Spleen (tissue), 11 donors: ENCODE data around the gene HMCN1. TPM values are rescaled to one million over a fixed set of nuclear protein-coding genes. Genes with fewer than 3 reads are reported as not detected.
A peak's percentile ranks its signal among the peaks of the same experiment; 100 is the strongest.

Source experiments
- DNase-seq: peaks from one replicate; pipeline ENCODE4 v3.0.0-alpha.2; 2020
- H3K27ac ChIP-seq, 8 donors: fragments of 200-600 bp; sonication (generic) in 7 of 8; 1 replicate in 4 of 8; 2 replicates in 4 of 8; pipeline versions ENCODE4 v1.5.0 to v1.8.0; 2016 to 2021; ENCODE audit warnings: inconsistent platforms in 4 of 8, mild to moderate bottlenecking in 4 of 8, moderate library complexity in 1 of 8
- H3K27me3 ChIP-seq, 7 donors: fragments of 200-600 bp; sonication (generic) in 6 of 7; replicated peaks in 1 of 7; 1 replicate in 4 of 7; 2 replicates in 3 of 7; pipeline versions ENCODE4 v1.5.0 to v1.8.0; 2016 to 2021; ENCODE audit warnings: inconsistent platforms in 3 of 7, mild to moderate bottlenecking in 1 of 7
- H3K36me3 ChIP-seq, 6 donors: fragments of 200-600 bp; sonication (generic) in 5 of 6; 1 replicate in 4 of 6; 2 replicates in 2 of 6; pipeline versions ENCODE4 v1.5.0 to v1.8.0; 2016 to 2021; ENCODE audit warnings: inconsistent platforms in 2 of 6
- H3K4me1 ChIP-seq, 6 donors: fragments of 200-600 bp; sonication (generic) in 5 of 6; 1 replicate in 3 of 6; 2 replicates in 3 of 6; pipeline versions ENCODE4 v1.5.0 to v1.8.0; 2016 to 2021; ENCODE audit warnings: inconsistent platforms in 3 of 6
- H3K4me3 ChIP-seq, 8 donors: fragments of 200-600 bp; sonication (generic) in 7 of 8; 1 replicate in 4 of 8; 2 replicates in 4 of 8; pipeline versions ENCODE4 v1.5.0 to v1.8.0; 2016 to 2021; ENCODE audit warnings: inconsistent platforms in 4 of 8, mild to moderate bottlenecking in 4 of 8, moderate library complexity in 2 of 8
- H3K9me3 ChIP-seq, 8 donors: fragments of 200-600 bp; sonication (generic) in 7 of 8; 1 replicate in 4 of 8; 2 replicates in 4 of 8; pipeline versions ENCODE4 v1.5.0 to v1.8.0; 2016 to 2021; ENCODE audit warnings: inconsistent platforms in 4 of 8
- CTCF ChIP-seq, 11 experiments: fragments of 200-600 bp in 7 of 11; fragments of 450-650 bp in 4 of 11; sonication (generic) in 4 of 11; IDR thresholded peaks in 8 of 11; conservative IDR thresholded peaks in 3 of 11; 1 replicate in 7 of 11; 2 replicates in 4 of 11; pipeline versions ENCODE4 v1.4.0 to v1.8.0; 2016 to 2021; ENCODE audit warnings: antibody characterized with exemption in 11 of 11, inconsistent platforms in 4 of 11, mild to moderate bottlenecking in 1 of 11
- POLR2A ChIP-seq, 3 donors: fragments of 450-650 bp; IDR thresholded peaks; one replicate each; pipeline ENCODE4 v1.5.1; 2017; ENCODE audit warnings: antibody characterized with exemption in 3 of 3, mild to moderate bottlenecking in 1 of 3
- POLR2AphosphoS5 ChIP-seq, 3 donors: sonication (generic); formaldehyde crosslinking; IDR thresholded peaks; one replicate each; pipeline ENCODE4 v1.5.1; 2017; ENCODE audit warnings: antibody characterized with exemption in 3 of 3
- WGBS, 5 donors: extraction: QIAGEN DNeasy Blood & Tissue Kit in 3 of 5; methylation state at CpG; one replicate each; pipeline versions ENCODE4 v1.1.5 to v1.1.7; 2013 to 2018; 5-methylcytosine and 5-hydroxymethylcytosine counted together
- intact Hi-C: fragments of 100-400 bp; cut with DNase I; formaldehyde crosslinking; loops from one replicate; pipeline ENCODE4 v1.15.0; 2023; ENCODE audit warnings: low total_unique reads
- polyA plus RNA-seq, 3 donors: library from polyadenylated mRNA; stranded (reverse); fragments of 200-250 nt; gene quantifications; one replicate each; pipeline ENCODE4 v1.2.1, GENCODE V29; 2013
- total RNA-seq, 7 donors: library from RNA; depleted of rRNA in 3 of 7; stranded (reverse); fragments of >200 nt in 3 of 7; fragmentation: NEBNext Ultra II Directional in 4 of 7; extraction: Animal tissue kit (Norgen Biotek cat#: 25700) in 4 of 7; gene quantifications; one replicate each; pipeline versions ENCODE4 v1.1.0 to v1.2.1, GENCODE V29; 2016 to 2021
- donor health status: healthy with polysubstance abuse.
- donor health status: DM: no; HTN: no; CAD: no; lungs with moderate emphysema.
- donor health status: DM: no; HTN: no; CAD: no.
- donor health status: Bipolar disorder and iron deficiency.
- donor health status: healthy.
- donor health status: DM: no; HTN: no; CAD: no.
- donor health status: DM: yes; HTN: yes; CAD: no.

The HMCN1 gene
- total and polyA plus RNA-seq, 10 donors, result 1.2 to 28.8 (median 19.9) TPM

- no peak for DNase-seq
- no peaks in the 10 kb centered on the region for H3K36me3 ChIP-seq
- H3K27me3 ChIP-seq, result no peaks in the 10 kb centered on the region
- no peak overlapping the region for H3K4me3 ChIP-seq
- no peaks in the 10 kb centered on the region for H3K9me3 ChIP-seq
- H3K27ac ChIP-seq, result no peak overlapping the region
- H3K4me1 ChIP-seq, result peaks cover 0 to 4% (median 0%) of the 10 kb centered on the region in 6 donors
- intact Hi-C loops, result loop anchor here (10.0 kb wide), 1 partner anchor 402 kb away; no protein-coding TSS in a partner anchor
- TF ChIP-seq POLR2AphosphoS5 (IDR thresholded peaks at IDR 0.05) (no peak), POLR2A (IDR thresholded peaks at IDR 0.05) (no peak), CTCF (IDR thresholded peaks at IDR 0.05 in 8 of 11, conservative IDR thresholded peaks at IDR 0.05 in 3 of 11) (no peak)
Measured at GRCh38 chr1:185812934-185813333, 78.7 kb downstream of the HMCN1 start.

- Histone ChIP-seq H3K9me3 (no peaks in the 10 kb centered on the region), H3K27ac (no peak overlapping the region), H3K36me3 (no peaks in the 10 kb centered on the region), H3K4me3 (no peak overlapping the region), H3K4me1 (peaks cover 0 to 4% (median 0%) of the 10 kb centered on the region in 6 donors), H3K27me3 (no peaks in the 10 kb centered on the region)
- 67 to 81% (median 73%) methylated on average over 2 of the region's 2 CpGs for WGBS, 5 donors
- no peak for DNase-seq
- no peak for TF ChIP-seq POLR2A (IDR thresholded peaks at IDR 0.05)
- TF ChIP-seq CTCF (IDR thresholded peaks at IDR 0.05 in 8 of 11, conservative IDR thresholded peaks at IDR 0.05 in 3 of 11), result peak in 8 of 11 experiments; percentile 8 to 59 (median 40)
- intact Hi-C loops, result loop anchor here (10.0 kb wide), 1 partner anchor 401 kb away; no protein-coding TSS in a partner anchor
Measured at GRCh38 chr1:185813401-185813979, 79.3 kb downstream of the HMCN1 start.

GRCh38 chr1:185816460-185816859, 82.3 kb downstream of the HMCN1 start:
- intact Hi-C loops, result loop anchor here (10.0 kb wide), 1 partner anchor 398 kb away; no protein-coding TSS in a partner anchor
- WGBS, 5 donors, result 44 to 79% (median 58%) methylated on average over 1 of the region's 1 CpG
- DNase-seq, result no peak
- Histone ChIP-seq H3K27me3 (no peaks in the 10 kb centered on the region), H3K4me3 (no peak overlapping the region), H3K4me1 (no peaks in the 10 kb centered on the region), H3K9me3 (no peaks in the 10 kb centered on the region), H3K36me3 (no peaks in the 10 kb centered on the region), H3K27ac (no peak overlapping the region)
- TF ChIP-seq CTCF (IDR thresholded peaks at IDR 0.05 in 8 of 11, conservative IDR thresholded peaks at IDR 0.05 in 3 of 11) (no peak), POLR2A (IDR thresholded peaks at IDR 0.05) (no peak), POLR2AphosphoS5 (IDR thresholded peaks at IDR 0.05) (no peak)

GRCh38 chr1:185819798-185820197, 85.6 kb downstream of the HMCN1 start:
- Histone ChIP-seq H3K9me3 (no peaks in the 10 kb centered on the region), H3K4me3 (no peak overlapping the region), H3K27me3 (no peaks in the 10 kb centered on the region), H3K36me3 (no peaks in the 10 kb centered on the region), H3K27ac (peak overlapping the region in 5 of 8 donors; percentile 2 to 30 (median 24)), H3K4me1 (no peaks in the 10 kb centered on the region)
- no peak for TF ChIP-seq CTCF (IDR thresholded peaks at IDR 0.05 in 8 of 11, conservative IDR thresholded peaks at IDR 0.05 in 3 of 11)
- no peak for TF ChIP-seq POLR2A (IDR thresholded peaks at IDR 0.05)
- TF ChIP-seq POLR2AphosphoS5 (IDR thresholded peaks at IDR 0.05), result no peak
- no peak for DNase-seq
- intact Hi-C loops, result loop anchor here (10.0 kb wide), 1 partner anchor 395 kb away; no protein-coding TSS in a partner anchor
